Measurements from ENCODE around the gene NOP56. TPM values are rescaled to one million over a fixed set of nuclear protein-coding genes. Genes with fewer than 3 reads are reported as not detected.

NOP56 gene
- total and polyA plus RNA-seq, 4 donors = 120 to 261 (median 214) TPM

DNA sequence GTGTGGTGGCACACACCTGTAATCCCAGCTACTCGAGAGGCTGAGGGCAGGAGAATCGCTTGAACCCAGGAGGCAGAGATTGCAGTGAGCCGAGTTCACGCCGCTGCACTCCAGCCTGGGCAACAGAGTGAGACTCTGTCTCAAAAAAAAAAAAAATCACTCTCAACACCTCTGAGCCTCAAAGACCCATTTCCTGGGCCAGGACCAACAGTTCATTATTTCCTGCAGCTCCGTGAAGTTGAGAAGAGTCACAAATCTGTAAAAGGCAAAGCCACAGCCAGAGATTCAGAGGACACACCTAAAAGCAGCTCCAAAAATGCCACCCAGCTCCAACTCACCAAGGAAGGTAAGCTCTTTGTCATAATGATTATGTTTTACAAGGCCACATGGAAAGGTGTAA is 15.2 kb upstream of the NOP56 start:
- H3K4me1 ChIP-seq (ENCODE audit: control insufficient read depth, insufficient read depth, low read length) = no peaks in the 10 kb centered on the region
- DNase-seq (ENCODE audit: low read depth in 4 of 6, low spot score in 6 of 6) = no peak
- H3K27ac ChIP-seq (ENCODE audit: low read depth, low read length) = no peak overlapping the region
- H3K4me3 ChIP-seq (ENCODE audit: low read depth, low read length) = no peak overlapping the region
- H3K9me3 ChIP-seq (ENCODE audit: control insufficient read depth, insufficient read depth, low read length) = no peaks in the 10 kb centered on the region
- WGBS (ENCODE audit: insufficient coverage) = 90% methylated on average over 2 of the region's 6 CpGs
- H3K36me3 ChIP-seq (ENCODE audit: control insufficient read depth, insufficient read depth, low read length) = no peaks in the 10 kb centered on the region
- H3K27me3 ChIP-seq (ENCODE audit: control insufficient read depth, insufficient read depth, low read length) = no peaks in the 10 kb centered on the region

DNA sequence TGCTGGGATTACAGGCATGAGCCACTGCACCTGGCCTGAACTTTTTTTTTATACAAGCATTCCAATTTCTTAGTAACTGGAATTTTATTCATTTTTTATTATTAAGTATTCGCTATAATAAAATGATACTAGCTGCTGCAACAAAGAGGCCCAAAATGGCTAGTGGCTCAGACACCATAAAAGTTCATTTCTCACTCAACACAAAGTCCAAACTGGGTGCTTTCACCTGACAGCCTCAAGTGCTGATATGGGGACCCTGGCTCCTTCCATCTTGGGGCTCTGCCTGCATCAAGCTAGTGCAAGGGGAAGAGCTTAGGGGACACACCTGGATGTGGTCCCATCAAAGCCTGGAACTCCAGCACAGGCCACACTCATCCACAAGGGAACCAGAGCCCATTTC is 12.2 kb upstream of the NOP56 start:
- WGBS (ENCODE audit: insufficient coverage) = no CpG with 5 or more reads among the region's 1 CpG
- H3K36me3 ChIP-seq (ENCODE audit: control insufficient read depth, insufficient read depth, low read length) = no peaks in the 10 kb centered on the region

DNA sequence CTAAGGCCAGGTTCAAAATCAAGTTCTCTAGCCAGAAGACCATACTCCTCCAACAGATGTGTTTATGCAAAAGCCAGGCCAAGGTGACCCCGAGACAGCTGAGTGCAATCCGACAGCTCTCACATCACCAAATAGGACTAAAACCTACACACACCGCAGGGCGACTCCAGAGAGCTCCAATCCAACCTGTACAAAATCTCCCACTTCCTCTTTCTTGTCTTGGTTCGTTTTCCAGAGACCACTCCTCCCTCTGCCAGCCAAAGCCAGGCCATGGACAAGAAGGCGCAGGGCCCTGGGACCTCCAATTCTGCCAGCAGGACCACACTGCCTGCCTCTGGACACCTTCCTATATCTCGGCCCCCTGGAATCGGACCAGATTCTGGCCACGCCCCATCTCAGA is 11.5 kb upstream of the NOP56 start:
- Histone ChIP-seq H3K4me1 (ENCODE audit: control insufficient read depth, insufficient read depth, low read length) (no peaks in the 10 kb centered on the region), H3K4me3 (ENCODE audit: low read depth, low read length) (no peak overlapping the region), H3K36me3 (ENCODE audit: control insufficient read depth, insufficient read depth, low read length) (no peaks in the 10 kb centered on the region), H3K27ac (ENCODE audit: low read depth, low read length) (no peak overlapping the region), H3K9me3 (ENCODE audit: control insufficient read depth, insufficient read depth, low read length) (no peaks in the 10 kb centered on the region), H3K27me3 (ENCODE audit: control insufficient read depth, insufficient read depth, low read length) (no peaks in the 10 kb centered on the region)
- DNase-seq (ENCODE audit: low read depth in 4 of 6, low spot score in 6 of 6) = no peak
- 92% methylated on average over 9 of the region's 9 CpGs for WGBS (ENCODE audit: insufficient coverage)

More for the DNA sequence above, 12.2 kb upstream of the NOP56 start:
- DNase-seq (ENCODE audit: low read depth in 4 of 6, low spot score in 6 of 6) = no peak
- Histone ChIP-seq H3K9me3 (ENCODE audit: control insufficient read depth, insufficient read depth, low read length) (no peaks in the 10 kb centered on the region), H3K27me3 (ENCODE audit: control insufficient read depth, insufficient read depth, low read length) (no peaks in the 10 kb centered on the region), H3K27ac (ENCODE audit: low read depth, low read length) (no peak overlapping the region), H3K4me3 (ENCODE audit: low read depth, low read length) (no peak overlapping the region), H3K4me1 (ENCODE audit: control insufficient read depth, insufficient read depth, low read length) (no peaks in the 10 kb centered on the region)

DNA sequence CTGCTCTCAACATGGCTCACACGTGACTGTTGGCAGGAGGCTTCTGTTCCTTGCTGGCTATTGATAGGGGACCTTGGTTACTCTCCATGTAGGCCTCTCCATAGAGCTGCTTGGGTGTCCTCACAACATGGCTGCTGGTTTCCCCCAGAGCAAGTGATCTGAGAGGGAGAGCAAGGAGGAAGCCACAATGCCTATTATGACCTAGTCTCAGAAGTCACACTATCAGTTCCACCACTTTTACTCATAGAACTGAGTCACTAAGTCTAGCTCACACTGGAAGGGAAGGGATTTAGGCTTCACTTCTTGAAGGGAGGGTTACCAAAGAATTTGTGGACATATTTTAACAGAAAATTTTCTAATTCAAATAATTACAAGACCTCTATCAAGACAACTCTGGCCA is 8.7 kb upstream of the NOP56 start:
- Histone ChIP-seq H3K4me1 (ENCODE audit: control insufficient read depth, insufficient read depth, low read length) (no peaks in the 10 kb centered on the region), H3K27ac (ENCODE audit: low read depth, low read length) (no peak overlapping the region), H3K36me3 (ENCODE audit: control insufficient read depth, insufficient read depth, low read length) (no peaks in the 10 kb centered on the region), H3K4me3 (ENCODE audit: low read depth, low read length) (no peak overlapping the region), H3K9me3 (ENCODE audit: control insufficient read depth, insufficient read depth, low read length) (no peaks in the 10 kb centered on the region), H3K27me3 (ENCODE audit: control insufficient read depth, insufficient read depth, low read length) (no peaks in the 10 kb centered on the region)
- 100% methylated on average over 1 of the region's 1 CpG for WGBS (ENCODE audit: insufficient coverage)
- DNase-seq (ENCODE audit: low read depth in 4 of 6, low spot score in 6 of 6) = no peak

DNA sequence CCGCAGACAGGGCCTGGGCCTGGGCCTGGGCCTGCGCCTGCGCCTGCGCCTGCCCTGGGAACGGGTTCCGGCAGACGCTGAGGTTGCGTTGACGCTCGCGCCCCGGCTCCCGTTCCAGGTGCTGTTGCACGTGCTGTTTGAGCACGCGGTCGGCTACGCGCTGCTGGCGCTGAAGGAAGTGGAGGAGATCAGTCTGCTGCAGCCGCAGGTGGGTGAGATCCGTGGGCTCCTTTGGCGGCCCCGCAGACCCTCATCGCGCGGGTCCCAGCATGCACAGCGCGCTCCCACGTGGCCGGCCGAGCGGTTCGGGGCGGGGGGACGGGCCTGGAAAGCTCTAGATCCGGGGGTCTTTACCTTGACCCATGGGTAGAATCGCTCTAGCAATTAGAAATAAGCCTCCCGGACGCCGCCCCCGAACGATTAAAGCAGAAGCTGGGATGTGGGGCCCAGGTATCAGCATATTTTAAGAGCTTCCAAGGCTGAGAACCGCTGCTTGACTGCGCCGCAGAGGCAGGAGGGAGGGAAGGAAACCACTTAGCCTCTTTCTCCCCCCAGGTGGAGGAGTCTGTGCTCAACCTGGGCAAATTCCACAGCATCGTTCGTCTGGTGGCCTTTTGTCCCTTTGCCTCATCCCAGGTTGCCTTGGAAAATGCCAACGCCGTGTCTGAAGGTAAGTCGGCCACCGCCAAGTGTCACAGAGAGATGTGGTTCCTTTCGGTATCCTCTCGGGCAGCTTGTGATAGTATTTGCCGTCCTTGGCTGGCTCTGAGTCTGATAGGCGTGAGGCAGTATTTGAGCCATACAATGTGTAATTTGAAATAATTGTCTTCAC is 508 bp downstream of the NOP56 start:
- no peaks in the 10 kb centered on the region for H3K9me3 ChIP-seq (ENCODE audit: control insufficient read depth, insufficient read depth, low read length)
- peak overlapping the region; percentile 87 for H3K4me3 ChIP-seq (ENCODE audit: low read depth, low read length)
- H3K4me1 ChIP-seq (ENCODE audit: control insufficient read depth, insufficient read depth, low read length) = peaks cover 19% of the 10 kb centered on the region
- H3K27me3 ChIP-seq (ENCODE audit: control insufficient read depth, insufficient read depth, low read length) = no peaks in the 10 kb centered on the region
- peak in 5 of 6 donors; percentile 28 to 87 (median 47) for DNase-seq (ENCODE audit: low read depth in 4 of 6, low spot score in 6 of 6)
- WGBS (ENCODE audit: insufficient coverage) = under 1% methylated on average over 53 of the region's 56 CpGs
- H3K36me3 ChIP-seq (ENCODE audit: control insufficient read depth, insufficient read depth, low read length) = peaks cover 43% of the 10 kb centered on the region
- H3K27ac ChIP-seq (ENCODE audit: low read depth, low read length) = peak overlapping the region; percentile 78

DNA sequence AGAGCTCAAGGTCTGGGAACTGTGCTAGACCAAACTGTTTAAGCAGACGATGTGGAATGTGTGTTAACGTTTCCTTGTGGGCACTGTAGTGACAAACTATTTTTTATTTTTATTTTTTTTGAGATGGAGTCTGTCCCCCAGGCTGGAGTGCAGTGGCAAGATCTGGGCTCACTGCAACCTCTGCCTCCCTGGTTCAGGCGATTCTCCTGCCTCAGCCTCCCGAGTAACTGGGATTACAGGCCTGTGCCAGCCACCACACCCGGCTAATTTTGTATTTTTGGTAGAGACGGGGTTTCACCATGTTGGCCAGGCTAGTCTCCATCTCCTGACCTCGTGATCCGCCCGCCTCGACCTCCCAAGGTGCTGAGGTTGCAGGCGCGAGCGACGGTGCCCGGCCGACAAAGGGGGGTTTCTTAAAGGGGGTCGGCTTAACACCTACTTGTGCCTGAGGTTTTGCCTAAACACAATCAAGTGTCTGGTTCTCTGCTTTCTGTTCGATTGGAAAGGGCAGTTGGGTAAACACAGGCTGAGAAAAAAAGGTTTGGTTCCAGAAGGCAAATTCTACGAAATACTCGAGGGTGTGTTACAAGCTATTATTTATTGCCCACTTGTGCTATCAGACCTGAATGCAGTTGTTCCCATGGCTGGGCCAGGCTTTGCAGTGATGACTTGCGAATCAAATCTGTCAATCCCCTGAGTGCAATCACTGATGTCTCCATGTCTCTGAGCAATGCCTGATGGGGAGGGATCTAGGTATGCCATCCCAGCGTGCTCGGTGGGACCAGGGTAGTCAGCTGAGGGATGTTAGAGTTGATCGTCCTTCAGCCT is 1.3 kb downstream of the NOP56 start:
- H3K27ac ChIP-seq (ENCODE audit: low read depth, low read length) = no peak overlapping the region
- WGBS (ENCODE audit: insufficient coverage) = 31% methylated on average over 22 of the region's 24 CpGs

DNA sequence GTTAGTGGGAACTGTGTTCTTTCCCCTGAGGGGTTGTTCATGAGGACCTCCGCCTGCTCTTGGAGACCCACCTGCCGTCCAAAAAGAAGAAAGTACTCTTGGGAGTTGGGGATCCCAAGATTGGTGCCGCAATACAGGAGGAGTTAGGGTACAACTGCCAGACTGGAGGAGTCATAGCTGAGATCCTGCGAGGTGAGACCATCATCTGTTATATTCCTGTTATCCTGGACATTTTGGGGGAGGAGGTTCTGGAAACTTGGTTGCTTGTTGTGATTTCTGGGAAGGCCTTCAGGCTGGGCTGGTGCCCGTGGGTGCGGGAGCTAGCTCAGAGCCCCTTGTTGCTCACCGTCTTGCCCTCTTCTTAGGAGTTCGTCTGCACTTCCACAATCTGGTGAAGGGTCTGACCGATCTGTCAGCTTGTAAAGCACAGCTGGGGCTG is 2.0 kb downstream of the NOP56 start:
- Histone ChIP-seq H3K36me3 (ENCODE audit: control insufficient read depth, insufficient read depth, low read length) (peaks cover 58% of the 10 kb centered on the region), H3K9me3 (ENCODE audit: control insufficient read depth, insufficient read depth, low read length) (no peaks in the 10 kb centered on the region), H3K4me3 (ENCODE audit: low read depth, low read length) (no peak overlapping the region), H3K27ac (ENCODE audit: low read depth, low read length) (no peak overlapping the region), H3K4me1 (ENCODE audit: control insufficient read depth, insufficient read depth, low read length) (peaks cover 19% of the 10 kb centered on the region), H3K27me3 (ENCODE audit: control insufficient read depth, insufficient read depth, low read length) (no peaks in the 10 kb centered on the region)
- 86% methylated on average over 9 of the region's 9 CpGs for WGBS (ENCODE audit: insufficient coverage)
- no peak for DNase-seq (ENCODE audit: low read depth in 4 of 6, low spot score in 6 of 6)

More for the DNA sequence above, 1.3 kb downstream of the NOP56 start:
- H3K4me3 ChIP-seq (ENCODE audit: low read depth, low read length) = peak overlapping the region; percentile 87
- no peaks in the 10 kb centered on the region for H3K9me3 ChIP-seq (ENCODE audit: control insufficient read depth, insufficient read depth, low read length)
- H3K36me3 ChIP-seq (ENCODE audit: control insufficient read depth, insufficient read depth, low read length) = peaks cover 52% of the 10 kb centered on the region
- DNase-seq (ENCODE audit: low read depth in 4 of 6, low spot score in 6 of 6) = no peak
- H3K27me3 ChIP-seq (ENCODE audit: control insufficient read depth, insufficient read depth, low read length) = no peaks in the 10 kb centered on the region
- peaks cover 19% of the 10 kb centered on the region for H3K4me1 ChIP-seq (ENCODE audit: control insufficient read depth, insufficient read depth, low read length)

DNA sequence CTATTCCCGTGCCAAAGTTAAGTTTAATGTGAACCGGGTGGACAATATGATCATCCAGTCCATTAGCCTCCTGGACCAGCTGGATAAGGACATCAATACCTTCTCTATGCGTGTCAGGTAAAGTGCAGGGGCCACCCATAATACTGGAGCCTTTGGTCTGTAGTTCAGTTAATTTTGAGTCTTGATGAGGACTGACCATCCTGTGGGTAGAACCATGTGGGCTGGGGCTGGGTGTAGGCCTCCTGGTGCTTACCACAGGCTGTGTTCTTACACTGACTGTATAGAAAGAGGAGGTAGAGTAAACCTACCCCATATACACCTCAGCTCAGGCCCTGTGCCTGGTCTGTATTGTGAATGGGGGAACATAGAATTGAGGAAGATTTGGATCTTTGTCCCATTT is 2.4 kb downstream of the NOP56 start:
- no peak overlapping the region for H3K27ac ChIP-seq (ENCODE audit: low read depth, low read length)
- WGBS (ENCODE audit: insufficient coverage) = 100% methylated on average over 2 of the region's 3 CpGs
- no peaks in the 10 kb centered on the region for H3K27me3 ChIP-seq (ENCODE audit: control insufficient read depth, insufficient read depth, low read length)
- H3K4me3 ChIP-seq (ENCODE audit: low read depth, low read length) = no peak overlapping the region
- no peaks in the 10 kb centered on the region for H3K9me3 ChIP-seq (ENCODE audit: control insufficient read depth, insufficient read depth, low read length)
- no peak for DNase-seq (ENCODE audit: low read depth in 4 of 6, low spot score in 6 of 6)
- peaks cover 19% of the 10 kb centered on the region for H3K4me1 ChIP-seq (ENCODE audit: control insufficient read depth, insufficient read depth, low read length)
- H3K36me3 ChIP-seq (ENCODE audit: control insufficient read depth, insufficient read depth, low read length) = peaks cover 62% of the 10 kb centered on the region

DNA sequence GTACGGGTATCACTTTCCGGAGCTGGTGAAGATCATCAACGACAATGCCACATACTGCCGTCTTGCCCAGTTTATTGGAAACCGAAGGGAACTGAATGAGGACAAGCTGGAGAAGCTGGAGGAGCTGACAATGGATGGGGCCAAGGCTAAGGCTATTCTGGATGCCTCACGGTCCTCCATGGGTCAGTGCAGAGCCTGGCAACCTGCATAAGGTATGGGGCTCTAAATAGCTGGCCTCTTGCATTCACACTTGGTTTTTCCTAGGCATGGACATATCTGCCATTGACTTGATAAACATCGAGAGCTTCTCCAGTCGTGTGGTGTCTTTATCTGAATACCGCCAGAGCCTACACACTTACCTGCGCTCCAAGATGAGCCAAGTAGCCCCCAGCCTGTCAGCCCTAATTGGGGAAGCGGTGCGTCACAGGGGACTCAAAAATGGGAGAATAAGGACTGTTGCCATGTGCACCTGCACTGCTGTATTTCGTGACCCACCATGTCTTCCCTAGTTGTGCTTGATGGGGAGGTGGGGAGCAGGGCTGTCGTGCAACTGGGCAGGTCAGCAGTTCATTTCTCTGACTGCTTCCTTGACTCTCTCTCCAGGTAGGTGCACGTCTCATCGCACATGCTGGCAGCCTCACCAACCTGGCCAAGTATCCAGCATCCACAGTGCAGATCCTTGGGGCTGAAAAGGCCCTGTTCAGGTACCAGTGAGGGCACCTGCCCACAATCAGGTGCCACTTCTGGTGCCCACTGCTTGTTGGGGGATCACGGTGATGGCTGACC is 3.1 kb downstream of the NOP56 start:
- no peak for DNase-seq (ENCODE audit: low read depth in 4 of 6, low spot score in 6 of 6)
- H3K9me3 ChIP-seq (ENCODE audit: control insufficient read depth, insufficient read depth, low read length) = no peaks in the 10 kb centered on the region
- H3K36me3 ChIP-seq (ENCODE audit: control insufficient read depth, insufficient read depth, low read length) = peaks cover 69% of the 10 kb centered on the region
- 94% methylated on average over 17 of the region's 17 CpGs for WGBS (ENCODE audit: insufficient coverage)
- H3K4me3 ChIP-seq (ENCODE audit: low read depth, low read length) = no peak overlapping the region
- no peaks in the 10 kb centered on the region for H3K27me3 ChIP-seq (ENCODE audit: control insufficient read depth, insufficient read depth, low read length)
- no peak overlapping the region for H3K27ac ChIP-seq (ENCODE audit: low read depth, low read length)
- peaks cover 19% of the 10 kb centered on the region for H3K4me1 ChIP-seq (ENCODE audit: control insufficient read depth, insufficient read depth, low read length)
